Fibroblast of upper back skin (primary cell): ENCODE measurements around the gene GCK.
"Not testable (repeated sequence)": the region's sequence is repeated elsewhere in the genome, so short reads cannot be mapped to it uniquely, and the experiment has no call there.

Experiments
- DNase-seq: peaks from one replicate; pipeline ENCODE4 v3.0.0-alpha.2; 2013

The GCK gene

GRCh38 chr7:44200699-44201461, 11.6 kb upstream of the GCK start, which contains the start of gene YKT6:
TSS of gene YKT6 (plus strand) at chr7:44200978. CDS start at chr7:44201136, 158 bp downstream.
- peak; percentile 96 for DNase-seq

DNA sequence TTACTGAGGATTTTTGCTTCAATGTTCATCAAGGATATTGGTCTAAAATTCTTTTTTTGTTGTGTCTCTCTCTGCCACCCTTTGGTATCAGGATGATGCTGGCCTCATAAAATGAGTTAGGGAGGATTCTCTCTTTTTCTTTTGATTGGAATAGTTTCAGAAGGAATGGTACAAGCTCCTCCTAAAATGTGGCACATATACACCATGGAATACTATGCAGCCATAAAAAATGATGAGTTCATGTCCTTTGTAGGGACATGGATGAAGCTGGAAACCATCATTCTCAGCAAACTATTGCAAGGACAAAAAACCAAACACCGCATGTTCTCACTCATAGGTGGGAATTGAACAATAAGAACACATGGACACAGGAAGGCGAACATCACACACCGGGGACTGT, 10.9 kb upstream of the GCK start:
- not testable (repeated sequence) for DNase-seq

GRCh38 chr7:44197474-44197873, 8.2 kb upstream of the GCK start:
- no peak for DNase-seq

DNA sequence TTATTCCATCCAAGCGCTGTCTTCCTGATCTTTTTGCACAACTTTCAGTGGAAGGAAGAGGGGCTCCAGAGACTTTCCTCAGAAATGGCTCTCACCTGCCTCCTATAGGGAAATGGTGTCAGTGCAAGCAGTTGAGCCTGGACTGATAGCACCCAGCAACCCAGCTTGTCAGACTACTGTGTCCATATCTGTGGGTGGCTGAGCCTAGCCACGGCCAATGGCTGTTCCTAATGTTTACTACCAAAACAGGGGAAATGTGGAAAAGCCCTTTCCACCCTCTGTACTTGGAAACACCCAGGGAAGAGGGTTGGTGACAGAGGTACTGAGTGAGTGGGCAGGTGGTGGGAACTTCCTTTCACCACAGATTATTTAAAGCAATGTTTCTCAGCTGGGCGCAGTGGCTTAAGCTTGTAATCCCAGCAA, 7.2 kb upstream of the GCK start:
- peak; percentile 51 for DNase-seq

GRCh38 chr7:44195889-44196288, 6.7 kb upstream of the GCK start:
- no peak for DNase-seq

- no peak for DNase-seq
Measured at GRCh38 chr7:44194562-44195145, 5.4 kb upstream of the GCK start.

- DNase-seq, result peak; percentile 37
Measured at GRCh38 chr7:44194069-44194468, 4.8 kb upstream of the GCK start.

- DNase-seq, result no peak
Measured at GRCh38 chr7:44193011-44193802, 4.0 kb upstream of the GCK start.

- DNase-seq, result peak; percentile 37
Measured at GRCh38 chr7:44191171-44191570, 1.9 kb upstream of the GCK start.

DNA sequence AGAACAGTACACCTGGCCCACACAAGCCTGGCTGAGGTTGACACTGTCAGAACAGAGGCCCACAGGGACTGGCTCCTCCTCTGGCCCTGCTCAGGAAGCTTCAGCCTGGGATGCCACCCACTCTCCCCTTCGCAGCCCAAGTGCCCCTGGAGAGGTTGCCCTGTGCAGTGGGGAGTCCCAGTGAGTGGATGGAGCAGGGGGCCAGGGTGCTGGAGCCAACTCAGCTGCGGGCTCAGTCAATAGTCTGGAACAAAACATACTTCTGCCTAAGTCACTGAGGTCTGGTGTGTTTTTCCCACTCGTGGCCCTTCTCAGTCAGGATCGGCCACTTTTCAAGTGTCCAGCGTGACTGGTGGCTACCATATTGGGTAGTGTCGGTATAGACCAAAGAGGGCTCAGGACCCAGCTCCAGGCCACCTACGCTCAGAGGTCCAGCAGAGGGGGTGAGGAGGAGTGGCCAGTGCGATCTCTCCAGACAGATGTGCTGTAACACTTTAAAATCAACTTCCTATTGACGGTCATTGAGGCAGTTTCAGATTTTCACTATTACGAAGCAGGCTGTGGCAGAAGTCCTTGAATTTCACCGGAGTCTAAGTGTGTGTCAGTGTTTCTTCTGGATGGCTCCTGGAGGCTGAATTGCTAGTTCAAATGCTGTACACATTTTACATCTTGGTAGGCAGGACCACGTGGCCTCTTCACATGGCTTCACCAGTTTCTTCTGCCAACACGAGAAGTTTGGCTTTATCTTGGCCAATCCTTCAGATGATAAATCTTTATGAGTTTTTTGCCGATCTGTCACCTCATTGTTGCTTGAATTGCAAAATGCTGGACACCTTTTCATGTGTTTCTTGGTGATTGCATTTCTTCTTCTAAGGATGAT, 994 bp upstream of the GCK start:
- DNase-seq, result no peak

DNA sequence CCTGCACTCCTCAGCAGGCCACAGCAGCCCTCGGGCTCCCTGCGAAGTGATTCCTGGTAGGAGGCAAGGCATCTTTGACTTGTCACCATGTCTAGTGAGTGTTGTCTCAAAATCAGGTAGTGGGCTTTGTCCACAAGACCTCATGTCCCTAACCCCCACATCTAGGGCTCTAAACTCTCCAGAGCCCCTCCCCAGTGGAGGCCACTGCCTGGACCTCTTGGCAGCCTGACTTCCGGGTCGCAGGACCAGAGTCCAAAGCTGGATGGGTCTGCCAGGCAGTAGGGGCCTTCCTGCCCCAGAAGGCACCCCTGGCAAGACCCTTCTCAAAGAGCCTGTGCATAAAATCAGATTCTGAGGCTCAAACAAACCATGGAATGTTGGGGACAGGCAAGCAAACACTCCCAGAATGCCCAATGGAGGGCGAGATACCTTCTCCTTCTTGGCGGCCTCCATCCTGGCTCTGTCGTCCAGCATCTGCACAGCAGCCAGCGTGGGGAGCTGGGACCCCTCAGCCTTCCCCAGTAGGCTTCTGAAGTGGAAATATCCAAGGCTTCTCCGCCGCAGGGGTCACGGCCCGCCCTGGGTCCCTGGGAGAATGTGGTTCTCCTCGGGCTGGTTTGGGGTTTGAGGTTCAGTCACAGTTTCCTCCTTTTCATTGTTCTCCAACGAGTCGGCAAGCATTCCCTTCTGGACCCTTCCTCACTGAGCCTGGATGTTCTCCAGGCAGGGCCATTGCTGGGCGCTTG, 586 bp downstream of the GCK start:
- no peak for DNase-seq

GRCh38 chr7:44187636-44188416, 1.4 kb downstream of the GCK start:
- DNase-seq, result no peak

- DNase-seq, result no peak
Measured at GRCh38 chr7:44186736-44187135, 2.5 kb downstream of the GCK start.

- no peak for DNase-seq
Measured at GRCh38 chr7:44185729-44186128, 3.5 kb downstream of the GCK start.

- no peak for DNase-seq
Measured at GRCh38 chr7:44184873-44185446, 4.3 kb downstream of the GCK start.

DNA sequence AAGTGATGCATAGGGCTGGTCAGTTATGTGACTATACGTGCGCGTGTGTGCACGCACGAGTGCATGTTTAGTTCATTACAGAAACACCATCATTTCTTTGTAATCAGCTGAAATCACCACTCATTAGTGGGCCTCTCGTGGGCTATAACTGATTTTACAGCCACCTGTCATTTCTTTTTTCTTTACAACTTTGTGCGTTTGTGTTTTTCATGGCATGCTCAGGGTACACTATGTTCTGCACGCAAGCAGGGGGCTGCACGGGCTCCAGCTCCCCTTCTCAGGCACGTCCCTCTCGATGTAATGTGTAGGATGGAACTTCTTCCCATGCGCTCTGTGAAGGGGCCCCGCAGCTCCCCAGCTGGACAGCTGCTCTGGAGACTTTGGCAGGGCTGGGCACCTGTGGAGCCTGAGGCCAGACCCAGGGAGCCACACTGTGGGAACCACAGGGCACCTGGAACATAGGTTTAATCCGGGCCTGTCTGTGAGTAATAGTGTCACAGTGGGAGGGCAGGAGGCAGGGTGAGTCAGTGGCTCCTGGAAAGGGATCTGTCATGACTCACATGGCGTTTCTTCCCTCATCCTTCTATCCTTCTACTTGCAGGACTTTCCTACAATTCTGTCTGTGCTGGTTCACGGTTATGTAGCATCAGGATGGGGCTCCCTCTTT, 4.9 kb downstream of the GCK start:
- peak; percentile 86 for DNase-seq

- DNase-seq, result no peak
Measured at GRCh38 chr7:44183386-44183785, 5.9 kb downstream of the GCK start.

GRCh38 chr7:44182827-44183226, 6.4 kb downstream of the GCK start:
- no peak for DNase-seq

DNA sequence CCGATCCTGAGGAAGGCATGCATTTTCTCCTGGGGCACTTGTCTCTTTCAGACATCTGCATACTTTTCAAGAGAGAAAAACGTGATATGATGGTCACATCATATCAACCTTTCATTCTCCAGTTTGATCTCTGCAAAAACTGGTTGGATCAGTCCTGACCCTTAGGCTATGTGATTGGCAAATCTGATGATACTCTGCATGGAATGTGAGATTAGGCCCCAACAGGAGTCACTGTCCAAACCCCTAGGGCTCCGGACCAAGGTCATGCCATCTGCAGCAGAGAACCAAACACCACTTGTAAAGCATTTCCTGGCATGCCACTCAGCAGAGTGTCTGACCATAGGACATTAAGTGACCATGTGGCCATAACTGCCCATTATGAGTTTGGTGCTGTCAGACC, 8.6 kb downstream of the GCK start:
- DNase-seq, result no peak

- peak; percentile 27 for DNase-seq
Measured at GRCh38 chr7:44177570-44178131, 11.6 kb downstream of the GCK start.
